GM15510 (cell line): ENCODE results near the gene MATN3.

Experiments used
- POLR2A ChIP-seq: IDR thresholded peaks from 3 replicates; pipeline ENCODE4 v1.6.1; 2011; ENCODE audit warnings: borderline replicate concordance; ENCODE audit not compliant: insufficient read length; ENCODE audit errors: extremely low read depth

MATN3 gene, protein sequence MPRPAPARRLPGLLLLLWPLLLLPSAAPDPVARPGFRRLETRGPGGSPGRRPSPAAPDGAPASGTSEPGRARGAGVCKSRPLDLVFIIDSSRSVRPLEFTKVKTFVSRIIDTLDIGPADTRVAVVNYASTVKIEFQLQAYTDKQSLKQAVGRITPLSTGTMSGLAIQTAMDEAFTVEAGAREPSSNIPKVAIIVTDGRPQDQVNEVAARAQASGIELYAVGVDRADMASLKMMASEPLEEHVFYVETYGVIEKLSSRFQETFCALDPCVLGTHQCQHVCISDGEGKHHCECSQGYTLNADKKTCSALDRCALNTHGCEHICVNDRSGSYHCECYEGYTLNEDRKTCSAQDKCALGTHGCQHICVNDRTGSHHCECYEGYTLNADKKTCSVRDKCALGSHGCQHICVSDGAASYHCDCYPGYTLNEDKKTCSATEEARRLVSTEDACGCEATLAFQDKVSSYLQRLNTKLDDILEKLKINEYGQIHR

GRCh38 chr2:20012282-20013125 lies at the start of gene MATN3:
MATN3 (minus strand) TSS chr2:20012668; CDS start chr2:20012631, 37 bp downstream.
- no peak for TF ChIP-seq POLR2A

- TF ChIP-seq POLR2A: no peak
Measured at GRCh38 chr2:20061940-20062339, 49.5 kb upstream of the MATN3 start.

GRCh38 chr2:20061476-20061875 lies 49.0 kb upstream of the MATN3 start:
- TF ChIP-seq POLR2A: no peak

GRCh38 chr2:20060106-20060505 lies 47.6 kb upstream of the MATN3 start:
- TF ChIP-seq POLR2A: no peak

GRCh38 chr2:20057268-20057667 lies 44.8 kb upstream of the MATN3 start:
- TF ChIP-seq POLR2A: no peak

DNA sequence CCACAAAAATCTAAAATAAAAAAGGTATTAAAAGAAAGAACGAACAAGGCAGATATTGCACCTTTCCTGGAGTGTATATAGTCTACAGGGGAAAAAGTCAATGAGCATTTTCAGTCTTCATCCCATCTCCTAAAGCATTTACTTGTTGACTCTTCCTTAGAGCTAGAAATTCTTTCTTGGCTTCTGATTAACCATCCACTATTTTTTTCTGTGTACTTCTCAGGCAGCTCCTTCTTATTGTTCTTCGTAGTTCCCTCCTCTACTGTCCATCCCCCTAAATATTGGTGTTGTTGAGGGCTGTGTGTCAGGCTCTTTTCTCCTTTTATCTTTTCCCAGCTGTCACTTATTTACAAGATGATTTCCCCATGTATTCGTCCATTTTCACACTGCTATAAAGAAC lies 42.5 kb upstream of the MATN3 start:
- no peak for TF ChIP-seq POLR2A

GRCh38 chr2:20054119-20054518 lies 41.7 kb upstream of the MATN3 start:
- no peak for TF ChIP-seq POLR2A

DNA sequence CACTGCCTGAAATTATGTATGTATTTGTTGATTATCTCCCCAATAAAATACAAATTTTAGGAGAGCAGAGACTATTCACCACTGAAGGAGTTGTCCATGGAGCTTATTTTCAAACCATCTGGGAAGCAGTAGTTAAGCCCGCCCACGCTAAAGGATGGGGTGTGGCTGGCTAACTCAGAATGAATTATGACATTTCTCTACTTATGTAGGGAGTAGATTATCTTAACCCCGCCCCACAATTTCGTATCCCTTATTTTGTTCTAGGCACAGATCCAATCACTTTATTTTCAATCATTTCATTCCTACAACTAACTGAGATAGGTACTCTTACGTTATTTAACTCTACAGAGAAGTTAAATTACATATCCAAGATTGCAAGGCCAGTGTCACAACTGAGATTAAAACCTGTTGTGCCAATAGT lies 40.4 kb upstream of the MATN3 start:
- no peak for TF ChIP-seq POLR2A

- no peak for TF ChIP-seq POLR2A
Measured at GRCh38 chr2:20052229-20052851, 39.9 kb upstream of the MATN3 start.

DNA sequence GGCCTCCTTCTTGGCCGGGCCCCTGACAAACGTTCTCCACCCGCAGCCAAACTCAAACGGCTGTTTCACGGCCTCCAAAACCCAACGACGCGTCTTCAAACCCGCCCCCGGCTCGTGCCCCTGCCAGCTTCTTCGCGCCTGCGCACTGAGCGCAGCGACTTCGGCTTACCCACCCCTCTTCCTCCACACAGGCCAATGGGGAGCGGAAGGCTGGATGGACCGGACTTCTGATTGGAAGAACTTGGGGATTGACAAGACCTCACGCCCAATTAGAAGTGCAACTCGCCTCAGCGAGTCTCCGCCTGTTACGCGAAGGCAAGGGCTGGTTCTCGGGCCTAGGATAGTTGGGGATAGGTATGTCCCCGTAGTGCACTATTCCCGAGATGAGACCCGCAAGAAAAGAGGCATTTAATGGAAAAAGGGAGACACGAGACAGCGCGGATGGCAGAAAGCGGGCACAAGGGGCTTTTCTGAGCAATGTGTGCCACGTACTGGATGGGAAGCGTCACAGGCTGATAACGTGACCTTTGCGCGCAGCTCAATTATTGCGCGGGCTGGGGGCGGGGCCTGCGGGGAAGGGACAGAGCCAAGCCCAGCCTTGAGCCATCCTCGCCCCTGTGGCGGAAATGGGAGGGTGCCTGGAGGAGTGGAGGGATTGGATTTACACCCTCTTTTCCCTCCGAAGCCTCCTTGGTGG lies 39.2 kb upstream of the MATN3 start, which contains the start of gene LAPTM4A:
Gene LAPTM4A (minus strand): TSS at position 97 of the 697 bp plus-strand sequence. CDS start 108 bp downstream, outside the sequence.
- peak; percentile 66 for TF ChIP-seq POLR2A

DNA sequence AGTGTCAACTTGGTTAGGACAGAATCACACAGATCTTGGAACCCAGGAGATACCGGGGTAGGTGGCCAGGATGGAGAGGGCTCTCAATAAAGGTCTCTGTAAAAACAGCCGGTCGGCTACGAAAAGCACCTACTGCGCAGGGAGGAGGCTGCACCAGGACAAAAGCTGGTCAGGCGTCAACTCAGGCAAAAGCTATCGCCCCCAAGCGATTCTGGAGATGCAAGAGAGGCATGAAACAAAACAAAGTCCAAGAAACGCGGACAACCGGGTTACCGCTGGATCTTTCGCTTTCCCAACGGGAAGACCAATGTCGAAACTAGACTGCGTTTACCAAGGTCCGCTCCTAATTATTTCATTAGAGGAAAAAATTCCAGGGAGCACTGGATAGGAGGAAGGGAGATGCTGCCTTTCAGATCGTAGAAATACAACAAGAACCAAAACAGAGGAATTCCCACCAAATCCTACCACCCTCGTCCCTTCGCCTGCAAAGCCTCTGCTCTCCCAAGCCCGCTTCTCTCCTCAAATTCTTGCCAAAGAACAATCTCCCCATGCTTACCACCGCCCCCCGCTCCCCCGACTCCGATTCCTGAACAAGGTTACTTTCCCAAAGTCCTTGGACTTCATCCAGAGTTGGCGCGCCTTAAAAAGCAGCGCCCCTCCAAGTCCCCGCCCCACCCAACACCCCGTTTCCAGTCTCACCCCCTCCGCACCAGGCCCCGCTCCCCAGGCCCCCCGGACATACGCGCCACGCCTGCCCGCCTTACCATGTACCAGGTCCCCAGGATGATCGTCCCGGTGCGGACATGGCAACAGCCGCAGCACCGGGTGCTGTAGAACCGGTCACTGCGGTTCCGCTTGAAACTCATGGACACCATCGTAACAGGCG lies 38.4 kb upstream of the MATN3 start:
- no peak for TF ChIP-seq POLR2A

DNA sequence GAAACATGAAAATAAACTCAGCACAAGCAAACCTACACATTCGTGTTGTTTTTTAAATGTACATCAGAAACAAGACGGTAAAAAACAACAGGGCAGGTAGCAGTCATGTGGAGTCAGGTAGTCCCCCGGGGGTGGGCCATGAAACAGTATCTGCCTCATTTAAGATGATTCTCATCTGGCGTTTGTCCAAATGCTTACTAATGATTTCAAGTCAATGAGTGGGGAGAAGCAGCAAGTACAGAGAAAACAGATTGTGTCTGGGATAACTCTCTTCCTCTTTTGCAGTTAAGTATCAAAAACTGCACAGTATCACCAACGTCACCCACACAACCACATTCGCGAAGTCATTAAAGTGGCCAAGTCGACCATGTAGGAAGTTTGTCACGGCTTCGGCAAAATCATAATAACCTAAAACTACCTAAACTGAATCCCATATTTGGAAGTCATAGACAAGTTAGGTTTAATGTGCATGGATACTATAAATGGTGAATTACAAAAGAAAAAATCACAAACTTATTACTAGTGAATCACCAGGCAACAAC lies 37.7 kb upstream of the MATN3 start:
- TF ChIP-seq POLR2A: no peak

GRCh38 chr2:20049637-20050036 lies 37.2 kb upstream of the MATN3 start:
- TF ChIP-seq POLR2A: no peak
